Uterus (tissue), 2 donors: ENCODE results near the gene GRIK2.

Experiments
- CTCF ChIP-seq, 4 experiments: fragments of 200-600 bp in 2 of 4; fragments of 450-650 bp in 2 of 4; sonication (generic) in 2 of 4; IDR thresholded peaks; one replicate each; pipeline ENCODE4 v1.5.1; 2016 to 2019; ENCODE audit warnings: antibody characterized with exemption in 4 of 4, mild to moderate bottlenecking in 2 of 4, moderate library complexity in 1 of 4
- POLR2A ChIP-seq, 2 donors: fragments of 450-650 bp; IDR thresholded peaks; one replicate each; pipeline ENCODE4 v1.6.1; 2016; ENCODE audit warnings: antibody characterized with exemption in 2 of 2, mild to moderate bottlenecking in 1 of 2, moderate library complexity in 1 of 2

DNA sequence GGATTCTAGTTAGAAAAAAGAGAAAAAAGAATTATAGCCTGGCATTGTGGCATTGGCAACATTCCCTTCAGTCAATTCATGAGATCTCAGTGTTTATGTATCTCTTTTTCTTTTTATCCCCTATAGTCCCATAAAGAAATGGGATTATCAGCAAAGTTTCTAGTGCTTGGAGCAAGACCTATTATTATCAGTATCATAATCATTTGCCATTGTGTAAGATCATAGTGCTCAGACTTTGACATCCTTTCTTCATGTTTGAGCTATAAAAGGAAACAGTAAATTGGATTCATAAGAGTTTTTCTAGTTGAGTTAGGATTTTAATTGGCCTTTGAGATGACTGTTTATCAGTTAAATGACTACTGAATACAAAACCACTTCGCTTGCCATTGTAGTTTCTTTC, 295.6 kb downstream of the GRIK2 start:
- TF ChIP-seq POLR2A (IDR thresholded peaks at IDR 0.05), result no peak
- TF ChIP-seq CTCF (IDR thresholded peaks at IDR 0.05), result no peak
